ENCODE results near the gene MCF2L.

DNA sequence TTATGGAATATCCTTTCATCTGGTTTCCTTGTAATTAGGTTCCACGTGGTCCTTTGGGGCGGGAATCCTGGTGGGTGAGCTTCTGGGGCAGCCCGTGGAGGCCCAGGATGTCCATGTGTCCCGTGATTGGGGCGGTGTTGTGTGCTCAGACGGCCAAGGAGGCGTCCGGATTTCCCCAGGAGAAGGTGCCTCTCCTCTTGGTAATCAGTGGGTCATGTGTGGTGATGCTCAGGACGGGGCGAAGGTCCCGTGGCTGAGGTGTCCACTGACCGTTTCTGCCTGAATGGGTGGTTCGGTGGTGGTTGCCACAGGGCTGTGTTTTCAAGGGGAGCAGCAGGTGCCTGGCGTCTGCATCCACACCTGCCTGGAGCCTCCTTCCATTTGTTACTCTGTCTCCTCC, 84.4 kb downstream of the MCF2L start:
- no peak for TF ChIP-seq CTCF (IDR thresholded peaks at IDR 0.05; ENCODE audit: insufficient read depth, low read length)
- TF ChIP-seq, protein P1, sequence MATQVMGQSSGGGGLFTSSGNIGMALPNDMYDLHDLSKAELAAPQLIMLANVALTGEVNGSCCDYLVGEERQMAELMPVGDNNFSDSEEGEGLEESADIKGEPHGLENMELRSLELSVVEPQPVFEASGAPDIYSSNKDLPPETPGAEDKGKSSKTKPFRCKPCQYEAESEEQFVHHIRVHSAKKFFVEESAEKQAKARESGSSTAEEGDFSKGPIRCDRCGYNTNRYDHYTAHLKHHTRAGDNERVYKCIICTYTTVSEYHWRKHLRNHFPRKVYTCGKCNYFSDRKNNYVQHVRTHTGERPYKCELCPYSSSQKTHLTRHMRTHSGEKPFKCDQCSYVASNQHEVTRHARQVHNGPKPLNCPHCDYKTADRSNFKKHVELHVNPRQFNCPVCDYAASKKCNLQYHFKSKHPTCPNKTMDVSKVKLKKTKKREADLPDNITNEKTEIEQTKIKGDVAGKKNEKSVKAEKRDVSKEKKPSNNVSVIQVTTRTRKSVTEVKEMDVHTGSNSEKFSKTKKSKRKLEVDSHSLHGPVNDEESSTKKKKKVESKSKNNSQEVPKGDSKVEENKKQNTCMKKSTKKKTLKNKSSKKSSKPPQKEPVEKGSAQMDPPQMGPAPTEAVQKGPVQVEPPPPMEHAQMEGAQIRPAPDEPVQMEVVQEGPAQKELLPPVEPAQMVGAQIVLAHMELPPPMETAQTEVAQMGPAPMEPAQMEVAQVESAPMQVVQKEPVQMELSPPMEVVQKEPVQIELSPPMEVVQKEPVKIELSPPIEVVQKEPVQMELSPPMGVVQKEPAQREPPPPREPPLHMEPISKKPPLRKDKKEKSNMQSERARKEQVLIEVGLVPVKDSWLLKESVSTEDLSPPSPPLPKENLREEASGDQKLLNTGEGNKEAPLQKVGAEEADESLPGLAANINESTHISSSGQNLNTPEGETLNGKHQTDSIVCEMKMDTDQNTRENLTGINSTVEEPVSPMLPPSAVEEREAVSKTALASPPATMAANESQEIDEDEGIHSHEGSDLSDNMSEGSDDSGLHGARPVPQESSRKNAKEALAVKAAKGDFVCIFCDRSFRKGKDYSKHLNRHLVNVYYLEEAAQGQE (IDR thresholded peaks at IDR 0.05; ENCODE audit: insufficient replicate concordance, low read depth): no peak
- no peak for TF ChIP-seq POLR2AphosphoS5 (IDR thresholded peaks at IDR 0.05; ENCODE audit: low read depth)

All from HL-60 (cell line).